Ishikawa (cell line): Measurements from ENCODE around the gene CCDC121.

ENCODE experiments used
- CEBPB ChIP-seq: IDR thresholded peaks from 2 replicates; pipeline ENCODE4 v1.6.1; 2012
- CREB1 ChIP-seq: IDR thresholded peaks from 2 replicates; pipeline ENCODE4 v1.6.1; 2012; ENCODE audit warnings: low read depth
- EGR1 ChIP-seq: IDR thresholded peaks from 2 replicates; pipeline ENCODE4 v1.6.1; 2012
- EP300 ChIP-seq: IDR thresholded peaks from 2 replicates; pipeline ENCODE4 v1.6.1; 2012; ENCODE audit warnings: borderline replicate concordance
- FOXM1 ChIP-seq: IDR thresholded peaks from 2 replicates; pipeline ENCODE4 v1.6.1; 2012; ENCODE audit warnings: low read depth, borderline replicate concordance
- NFIC ChIP-seq: IDR thresholded peaks from 2 replicates; pipeline ENCODE4 v1.6.1; 2012
- RAD21 ChIP-seq: IDR thresholded peaks from 2 replicates; pipeline ENCODE4 v1.6.1; 2012; ENCODE audit warnings: low read depth
- REST ChIP-seq: IDR thresholded peaks from 2 replicates; pipeline ENCODE4 v1.6.1; 2012; ENCODE audit warnings: low read depth, mild to moderate bottlenecking
- TAF1 ChIP-seq: IDR thresholded peaks from 2 replicates; pipeline ENCODE4 v1.6.1; 2012; ENCODE audit warnings: low read depth, mild to moderate bottlenecking
- TCF12 ChIP-seq: IDR thresholded peaks from 2 replicates; pipeline ENCODE4 v1.6.1; 2012; ENCODE audit warnings: low read depth
- TEAD4 ChIP-seq: IDR thresholded peaks from 2 replicates; pipeline ENCODE4 v1.6.1; 2012
- USF1 ChIP-seq: IDR thresholded peaks from 2 replicates; pipeline ENCODE4 v1.6.1; 2012
- YY1 ChIP-seq: IDR thresholded peaks from 2 replicates; pipeline ENCODE4 v1.6.1; 2012; ENCODE audit warnings: low read depth
- ZBTB7A ChIP-seq: IDR thresholded peaks from 2 replicates; pipeline ENCODE4 v1.6.1; 2012; ENCODE audit warnings: low read depth
- TF ChIP-seq, protein P1 (sequence below): IDR thresholded peaks from 2 replicates; pipeline ENCODE4 v1.6.1; 2012

Gene CCDC121

DNA sequence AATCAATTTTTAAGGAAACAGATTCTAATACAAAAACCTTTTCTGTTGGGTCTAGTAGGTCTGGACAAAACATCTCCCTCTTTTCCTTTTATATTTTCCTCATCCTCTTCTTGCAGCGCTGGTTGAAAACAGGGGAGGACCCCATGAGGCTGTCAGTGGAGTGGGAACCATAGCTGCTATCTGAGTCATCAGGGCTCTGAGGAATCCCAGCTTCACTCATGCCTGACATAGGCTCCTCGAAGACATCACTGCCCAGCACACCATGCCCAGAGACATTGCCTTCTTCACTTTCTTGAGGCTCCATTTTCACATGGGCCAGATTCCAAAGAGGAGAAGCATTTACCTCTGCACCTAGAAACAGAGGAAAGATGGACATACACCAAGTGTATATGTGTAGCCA is 24.6 kb upstream of the CCDC121 start:
- no peak for TF ChIP-seq YY1
- no peak for TF ChIP-seq TAF1
- no peak for TF ChIP-seq RAD21
- TF ChIP-seq REST, result no peak
- no peak for TF ChIP-seq CREB1
- no peak for TF ChIP-seq TEAD4
- TF ChIP-seq EGR1, result no peak
- no peak for TF ChIP-seq USF1

GRCh38 chr2:27652790-27653189 is 24.0 kb upstream of the CCDC121 start:
- TF ChIP-seq EGR1 (no peak), REST (no peak), CEBPB (no peak)

DNA sequence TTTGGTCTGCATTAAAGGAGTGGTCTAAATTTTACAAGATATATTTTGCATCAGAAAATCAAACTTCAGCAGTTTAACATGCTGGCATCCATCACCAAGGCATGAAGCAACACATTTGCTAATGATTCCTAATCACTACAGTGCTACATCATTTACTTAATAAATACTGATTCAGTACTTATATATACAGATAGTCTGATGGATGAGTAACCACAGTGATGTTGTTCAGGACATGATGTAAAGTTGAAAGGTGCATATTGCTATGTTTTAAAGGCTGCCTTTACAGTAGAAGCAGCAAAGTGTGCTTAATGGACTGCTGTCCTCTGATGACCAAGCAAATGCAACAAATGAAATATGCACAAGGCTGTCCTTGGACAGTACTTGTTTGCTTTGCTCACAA is 23.5 kb upstream of the CCDC121 start:
- TF ChIP-seq USF1 (no peak), REST (no peak), CEBPB (no peak), CREB1 (no peak), RAD21 (no peak), EGR1 (no peak), FOXM1 (no peak), TEAD4 (no peak), YY1 (no peak), TAF1 (no peak), ZBTB7A (no peak), EP300 (no peak), NFIC (no peak), TCF12 (no peak)
- TF ChIP-seq, protein P1, sequence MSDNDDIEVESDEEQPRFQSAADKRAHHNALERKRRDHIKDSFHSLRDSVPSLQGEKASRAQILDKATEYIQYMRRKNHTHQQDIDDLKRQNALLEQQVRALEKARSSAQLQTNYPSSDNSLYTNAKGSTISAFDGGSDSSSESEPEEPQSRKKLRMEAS, result no peak

- TF ChIP-seq FOXM1 (no peak), CREB1 (no peak), EP300 (no peak), TAF1 (no peak), EGR1 (no peak), TEAD4 (no peak), YY1 (no peak), REST (no peak), RAD21 (no peak), ZBTB7A (no peak), CEBPB (no peak), TCF12 (no peak), NFIC (no peak), USF1 (no peak)
- TF ChIP-seq, protein P1, result no peak
Measured at GRCh38 chr2:27651056-27651455, 22.2 kb upstream of the CCDC121 start.
